Raji (cell line): Measurements from ENCODE around the gene ENOSF1.

Source experiments
- POLR2A ChIP-seq: IDR thresholded peaks from 2 replicates; pipeline ENCODE4 v1.6.1; 2011; ENCODE audit warnings: low read depth, low read length, control low read depth; ENCODE audit not compliant: insufficient read depth

The ENOSF1 gene

DNA sequence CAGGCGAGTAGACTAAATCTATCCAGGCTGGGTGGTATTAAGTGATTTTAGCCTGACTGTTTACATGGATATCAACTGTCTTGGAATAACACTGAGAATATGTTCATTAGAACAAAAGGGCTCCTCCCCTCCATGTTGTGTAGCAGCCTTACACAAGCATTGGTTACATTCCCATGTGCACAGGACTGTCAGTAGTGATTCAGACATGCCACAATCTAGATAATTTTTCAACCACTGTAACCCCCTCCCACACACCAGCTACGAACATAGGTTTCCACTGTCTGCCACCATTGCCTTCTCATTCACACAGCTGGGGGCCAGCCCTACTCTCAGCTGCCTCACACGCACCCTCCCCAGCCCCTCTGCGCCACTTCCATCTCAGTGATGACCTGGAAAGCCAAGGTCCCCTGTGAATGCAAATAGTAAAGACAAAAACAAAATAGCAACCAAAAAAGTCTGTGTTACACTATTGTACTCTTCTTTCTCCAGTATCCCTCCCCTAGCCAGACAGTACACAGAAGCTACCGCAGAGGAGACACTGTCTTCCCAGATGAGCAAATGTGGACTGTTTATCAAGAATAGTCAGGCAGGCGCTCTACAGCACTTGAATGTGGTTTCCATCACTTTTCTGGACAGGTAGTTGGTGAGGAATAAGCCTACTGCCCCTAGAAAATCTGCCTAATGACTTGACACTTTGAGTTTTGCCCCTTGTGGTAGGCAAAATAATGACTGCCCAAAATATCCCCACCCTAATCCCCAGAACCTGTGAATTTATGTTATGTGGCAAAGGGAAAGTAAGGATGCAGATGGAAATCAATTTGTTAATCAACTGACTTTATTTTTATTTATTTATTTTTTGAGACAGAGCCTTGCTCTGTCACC lies 82.9 kb downstream of the ENOSF1 start:
- no peak for TF ChIP-seq POLR2A

DNA sequence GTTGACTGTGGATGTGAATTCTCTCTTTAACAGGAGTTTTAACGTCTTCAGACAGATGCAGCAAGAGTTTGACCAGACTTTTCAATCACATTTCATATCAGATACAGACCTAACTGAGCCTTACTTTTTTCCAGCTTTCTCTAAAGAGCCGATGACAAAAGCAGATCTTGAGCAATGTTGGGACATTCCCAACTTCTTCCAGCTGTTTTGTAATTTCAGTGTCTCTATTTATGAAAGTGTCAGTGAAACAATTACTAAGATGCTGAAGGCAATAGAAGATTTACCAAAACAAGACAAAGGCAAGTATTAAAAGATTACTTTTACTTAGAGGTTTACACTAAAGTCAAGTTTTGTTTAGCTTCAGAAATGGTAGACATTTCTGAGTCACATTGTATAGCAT lies 85.2 kb downstream of the ENOSF1 start:
- TF ChIP-seq POLR2A, result no peak

DNA sequence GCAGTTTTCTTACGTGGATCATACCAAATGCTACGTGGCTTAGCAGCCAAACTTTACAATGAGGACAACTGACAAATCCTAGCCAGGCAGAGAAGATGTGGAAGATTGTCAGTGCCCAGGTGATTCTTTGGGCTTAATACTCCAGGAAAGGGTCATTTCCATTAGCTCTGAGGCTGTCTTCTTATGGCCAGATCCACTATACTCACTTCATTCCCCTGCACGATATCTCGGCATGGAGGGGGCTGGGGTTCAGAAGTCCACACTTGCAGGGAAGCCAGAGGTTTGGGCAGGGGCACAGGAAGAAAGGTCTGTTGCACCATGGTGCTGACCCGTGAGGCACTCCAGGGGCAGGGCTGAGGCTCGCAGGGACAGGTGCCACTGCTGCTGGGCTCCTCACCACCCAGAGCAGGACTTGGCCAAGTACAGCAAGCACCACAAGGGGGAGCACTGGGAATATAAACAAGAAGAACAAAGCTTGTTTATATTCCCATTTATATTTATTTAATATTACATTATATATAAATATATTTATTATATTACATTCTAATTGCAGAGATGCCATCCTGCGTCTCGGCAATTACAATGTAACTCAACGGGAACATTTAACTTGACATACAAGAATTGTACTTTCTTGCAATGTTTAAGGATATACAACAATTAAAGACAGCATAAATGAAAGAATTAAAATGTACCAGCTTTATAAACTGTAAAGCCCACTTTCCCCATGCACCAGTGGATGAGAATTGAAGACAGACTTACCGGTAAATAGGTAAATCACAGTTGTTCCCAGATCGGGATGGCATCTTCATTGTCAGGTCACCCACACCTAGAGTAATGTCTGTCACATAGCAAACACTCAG lies 88.4 kb downstream of the ENOSF1 start:
- no peak for TF ChIP-seq POLR2A

DNA sequence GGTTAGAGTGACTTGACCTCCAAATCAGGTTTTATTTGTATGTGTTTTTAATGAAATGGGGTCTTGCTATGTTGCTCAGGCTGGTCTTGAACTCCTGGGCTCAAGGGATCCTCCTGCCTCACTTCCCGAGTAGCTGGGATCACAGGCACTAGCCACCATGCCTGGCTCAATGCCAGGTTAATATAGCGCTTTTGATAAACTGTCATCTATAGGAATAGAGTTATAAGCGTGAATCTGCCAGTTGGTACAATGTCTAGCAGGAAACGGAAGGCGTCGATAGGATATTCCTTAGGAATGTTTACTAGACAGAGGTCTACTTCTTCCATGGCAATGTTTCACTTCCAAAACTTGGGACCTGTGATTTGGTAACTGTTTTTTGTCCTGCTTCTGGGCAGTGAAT lies 90.1 kb downstream of the ENOSF1 start:
- no peak for TF ChIP-seq POLR2A

DNA sequence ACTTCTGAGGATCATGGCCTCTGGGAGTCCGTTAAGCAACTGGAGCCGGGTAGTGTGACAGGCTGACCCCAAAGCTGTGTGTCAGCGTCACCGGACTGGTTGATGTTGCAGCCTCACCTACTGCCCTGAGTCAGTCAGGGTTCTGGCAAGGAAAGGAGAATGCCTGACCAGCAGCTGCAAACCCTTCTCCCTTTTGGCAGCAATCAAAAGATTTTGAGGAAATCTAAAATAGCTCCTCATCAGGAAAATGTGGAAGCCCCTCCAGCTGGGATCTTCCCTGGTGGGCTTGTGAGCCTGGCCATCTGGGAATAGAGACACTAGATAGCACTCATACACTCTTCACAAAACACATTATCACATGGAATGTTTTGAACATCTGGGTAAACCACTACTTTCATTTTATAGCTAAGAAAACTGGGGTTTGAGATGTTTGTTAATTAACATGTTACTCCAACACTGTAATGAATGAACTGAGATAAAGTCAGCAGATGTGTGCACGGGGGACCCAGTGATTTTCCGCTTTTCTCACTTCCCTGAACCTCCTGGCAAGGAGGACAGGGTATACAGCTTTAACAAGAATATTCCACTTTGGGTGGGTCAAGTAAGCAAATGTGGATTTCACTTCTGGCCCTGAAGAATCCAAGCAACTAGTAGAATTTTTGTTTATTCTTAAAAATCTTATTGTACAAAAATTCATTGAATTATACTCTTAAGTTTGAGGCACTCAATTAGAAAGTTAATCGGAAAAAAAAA lies 91.0 kb downstream of the ENOSF1 start:
- no peak for TF ChIP-seq POLR2A
